Lung (tissue), 12 donors: ENCODE results near the gene ARL5A. TPM values are rescaled to one million over a fixed set of nuclear protein-coding genes. Genes with fewer than 3 reads are reported as not detected.

ENCODE experiments used
- ATAC-seq: fragments of 200-7000 bp; cut with Tn5 transposase; one replicate; pipeline ENCODE4 v1.9.1; 2020; ENCODE audit warnings: moderate number of reproducible peaks; ENCODE audit not compliant: insufficient read depth, low FRiP score
- DNase-seq, 3 donors: peaks; one replicate each; pipeline ENCODE4 v3.0.0-alpha.2; 2013 to 2017
- H3K27ac ChIP-seq, 2 donors: one replicate each; pipeline ENCODE4 v1.5.1; 2013; ENCODE audit warnings: mild to moderate bottlenecking in 2 of 2, moderate library complexity in 2 of 2, control low read depth in 1 of 2, inconsistent platforms in 1 of 2, low read depth in 1 of 2, low read length in 1 of 2
- H3K27me3 ChIP-seq, 3 donors: one replicate each; pipeline ENCODE4 v1.5.1; 2013; ENCODE audit warnings: low read length in 2 of 3; ENCODE audit not compliant: control insufficient read depth in 3 of 3, insufficient read depth in 3 of 3
- H3K36me3 ChIP-seq, 4 donors: one replicate each; pipeline ENCODE4 v1.5.1; 2013; ENCODE audit warnings: low read length in 4 of 4, mild to moderate bottlenecking in 1 of 4, moderate library complexity in 1 of 4; ENCODE audit not compliant: control insufficient read depth in 4 of 4, insufficient read depth in 4 of 4
- H3K4me1 ChIP-seq, 5 donors: one replicate each; pipeline ENCODE4 v1.5.1; 2013; ENCODE audit warnings: low read length in 5 of 5, mild to moderate bottlenecking in 2 of 5, moderate library complexity in 1 of 5; ENCODE audit not compliant: control insufficient read depth in 5 of 5, insufficient read depth in 5 of 5
- H3K4me3 ChIP-seq: one replicate; pipeline ENCODE4 v1.5.1; 2013; ENCODE audit warnings: mild to moderate bottlenecking, control low read depth, moderate library complexity
- H3K9ac ChIP-seq, 2 donors: one replicate each; pipeline ENCODE4 v1.5.1; 2013; ENCODE audit warnings: low read length in 2 of 2, control low read depth in 1 of 2; ENCODE audit not compliant: insufficient read depth in 1 of 2
- H3K9me3 ChIP-seq, 4 donors: one replicate each; pipeline ENCODE4 v1.5.1; 2013; ENCODE audit warnings: low read length in 3 of 4, mild to moderate bottlenecking in 1 of 4, moderate library complexity in 1 of 4; ENCODE audit not compliant: control insufficient read depth in 4 of 4, insufficient read depth in 3 of 4
- CTCF ChIP-seq: IDR thresholded peaks from 2 replicates; pipeline ENCODE4 v1.5.1; 2012; ENCODE audit warnings: mild to moderate bottlenecking; ENCODE audit errors: control extremely low read depth, extremely low read depth
- WGBS, 2 donors: extraction: QIAGEN DNeasy Blood & Tissue Kit; methylation state at CpG; one replicate each; pipeline ENCODE4 v1.1.7; 2013; 5-methylcytosine and 5-hydroxymethylcytosine counted together
- polyA plus RNA-seq, 2 donors: library from polyadenylated mRNA; stranded (reverse); fragments of 200-250 nt; gene quantifications; one replicate each; pipeline ENCODE4 v1.2.1, GENCODE V29; 2013
- total RNA-seq, 2 donors: library from RNA; depleted of rRNA in 1 of 2; stranded (reverse); fragments of >200 nt in 1 of 2; gene quantifications; one replicate each; pipeline ENCODE4 v1.2.1, GENCODE V29; 2014 to 2021
- donor health status: control.
- donor health status: control.
- donor health status: Bipolar disorder and iron deficiency.
- donor health status: healthy.
- donor health status: DM: yes; HTN: yes; CAD: no.

ARL5A gene
- total and polyA plus RNA-seq, 4 donors, result 11.3 to 107 (median 34.0) TPM

- no peak for DNase-seq
- H3K27ac ChIP-seq, result no peak overlapping the region
- WGBS, 2 donors, result 76 to 85% methylated on average over 6 of the region's 6 CpGs
- TF ChIP-seq CTCF, result no peak
- peaks cover 6 to 26% (median 11%) of the 10 kb centered on the region in 4 donors for H3K36me3 ChIP-seq
- H3K9ac ChIP-seq, result no peak overlapping the region
- H3K4me3 ChIP-seq, result no peak overlapping the region
- no peaks in the 10 kb centered on the region for H3K27me3 ChIP-seq
- no peak for ATAC-seq
- H3K9me3 ChIP-seq, result no peaks in the 10 kb centered on the region
- no peaks in the 10 kb centered on the region for H3K4me1 ChIP-seq
Observed at GRCh38 chr2:151782378-151783132, 45.7 kb downstream of the ARL5A start.

- H3K4me1 ChIP-seq, result no peaks in the 10 kb centered on the region
- H3K36me3 ChIP-seq, result peaks cover 6 to 31% (median 11%) of the 10 kb centered on the region in 4 donors
- H3K9ac ChIP-seq, result no peak overlapping the region
- ATAC-seq, result no peak
- no peak overlapping the region for H3K27ac ChIP-seq
- H3K4me3 ChIP-seq, result no peak overlapping the region
- no peak for DNase-seq
- no peaks in the 10 kb centered on the region for H3K27me3 ChIP-seq
- H3K9me3 ChIP-seq, result no peaks in the 10 kb centered on the region
- no peak for TF ChIP-seq CTCF
- WGBS, 2 donors, result 87 to 94% methylated on average over 4 of the region's 4 CpGs
Observed at GRCh38 chr2:151781642-151782041, 46.6 kb downstream of the ARL5A start.

GRCh38 chr2:151780938-151781337, 47.3 kb downstream of the ARL5A start:
- no peak for TF ChIP-seq CTCF
- H3K9me3 ChIP-seq, result no peaks in the 10 kb centered on the region

More at GRCh38 chr2:151780938-151781337, 47.3 kb downstream of the ARL5A start:
- Histone ChIP-seq H3K36me3 (peaks cover 6 to 35% (median 13%) of the 10 kb centered on the region in 4 donors), H3K27ac (no peak overlapping the region), H3K27me3 (no peaks in the 10 kb centered on the region), H3K4me1 (no peaks in the 10 kb centered on the region), H3K9ac (no peak overlapping the region), H3K4me3 (no peak overlapping the region)
- DNase-seq (no peak), ATAC-seq (no peak)
